Esophagus muscularis mucosa (tissue), 4 donors: Measurements from ENCODE around the gene ABCC3. TPM values are rescaled to one million over a fixed set of nuclear protein-coding genes. Genes with fewer than 3 reads are reported as not detected.

Source experiments
- DNase-seq: peaks from one replicate; pipeline ENCODE4 v3.0.0-alpha.2; 2017; ENCODE audit errors: extremely low spot score
- H3K27ac ChIP-seq, 4 donors: fragments of 200-600 bp; sonication (generic); replicated peaks in 1 of 4; 1 replicate in 3 of 4; 2 replicates in 1 of 4; pipeline ENCODE4 v1.5.1; 2016 to 2019; ENCODE audit warnings: mild to moderate bottlenecking in 1 of 4
- H3K27me3 ChIP-seq, 4 donors: fragments of 200-600 bp; sonication (generic); one replicate each; pipeline versions ENCODE4 v1.5.1 to v1.6.0; 2016 to 2019
- H3K36me3 ChIP-seq, 4 donors: fragments of 200-600 bp; sonication (generic); one replicate each; pipeline ENCODE4 v1.5.1; 2016 to 2019
- H3K4me1 ChIP-seq, 4 donors: fragments of 200-600 bp; sonication (generic); one replicate each; pipeline ENCODE4 v1.5.1; 2016 to 2019
- H3K4me3 ChIP-seq, 4 donors: fragments of 200-600 bp; sonication (generic); 1 replicate in 2 of 4; 2 replicates in 2 of 4; pipeline ENCODE4 v1.5.1; 2016 to 2019; ENCODE audit warnings: mild to moderate bottlenecking in 4 of 4, moderate library complexity in 1 of 4
- H3K9me3 ChIP-seq, 4 donors: fragments of 200-600 bp; sonication (generic); 1 replicate in 3 of 4; 2 replicates in 1 of 4; pipeline ENCODE4 v1.5.1; 2016 to 2019
- EP300 ChIP-seq: sonication (generic); formaldehyde crosslinking; IDR thresholded peaks from one replicate; pipeline ENCODE4 v1.6.1; 2017; ENCODE audit warnings: antibody characterized with exemption
- POLR2A ChIP-seq: fragments of 450-650 bp; IDR thresholded peaks from one replicate; pipeline ENCODE4 v1.6.1; 2017; ENCODE audit warnings: antibody characterized with exemption, moderate library complexity, mild to moderate bottlenecking, low read depth
- POLR2AphosphoS5 ChIP-seq, 2 donors: sonication (generic); formaldehyde crosslinking; IDR thresholded peaks; one replicate each; pipeline ENCODE4 v1.6.1; 2017; ENCODE audit warnings: antibody characterized with exemption in 2 of 2
- WGBS: methylation state at CpG from one replicate; pipeline ENCODE4 v1.1.5; 2018; 5-methylcytosine and 5-hydroxymethylcytosine counted together
- intact Hi-C: fragments of 100-400 bp; cut with DNase I; formaldehyde crosslinking; loops from one replicate; pipeline ENCODE4 v1.15.1; 2023
- total RNA-seq, 4 donors: library from RNA; depleted of rRNA; stranded (reverse); fragments of >200 nt; gene quantifications; one replicate each; pipeline versions ENCODE4 v1.1.0 to v1.2.1, GENCODE V29; 2016
- TF ChIP-seq, protein P1 (sequence below), 3 experiments: fragments of 200-600 bp in 2 of 3; fragments of 450-650 bp in 1 of 3; sonication (generic) in 2 of 3; IDR thresholded peaks; one replicate each; pipeline ENCODE4 v1.5.1; 2017 to 2019; ENCODE audit warnings: antibody characterized with exemption in 3 of 3, mild to moderate bottlenecking in 2 of 3, moderate library complexity in 1 of 3

ABCC3 gene
- total RNA-seq, 4 donors from 2014 or later = 0.50 to 2.9 (median 1.9) TPM

DNA sequence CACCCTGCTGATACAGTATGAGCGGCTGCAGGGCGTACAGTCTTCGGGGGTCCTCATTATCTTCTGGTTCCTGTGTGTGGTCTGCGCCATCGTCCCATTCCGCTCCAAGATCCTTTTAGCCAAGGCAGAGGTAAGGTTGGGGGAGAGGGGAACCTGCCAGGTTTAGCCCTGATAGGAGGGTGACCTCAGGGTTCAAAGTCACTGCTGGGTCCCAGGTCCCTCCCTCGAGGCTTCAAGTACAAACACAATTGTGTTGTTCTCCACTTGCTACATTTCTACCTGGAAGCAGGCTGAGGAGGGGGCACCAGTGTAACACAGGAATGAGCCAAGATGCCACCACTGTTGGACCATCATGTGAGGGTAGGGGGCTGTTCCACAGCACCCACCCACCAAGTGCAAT lies 22.4 kb downstream of the ABCC3 start:
- Histone ChIP-seq H3K9me3 (no peaks in the 10 kb centered on the region), H3K27me3 (no peaks in the 10 kb centered on the region), H3K27ac (no peak overlapping the region), H3K4me3 (no peak overlapping the region), H3K4me1 (peaks cover 29 to 40% (median 35%) of the 10 kb centered on the region in 4 donors), H3K36me3 (no peaks in the 10 kb centered on the region)
- DNase-seq = no peak
- WGBS = 94% methylated on average over 7 of the region's 7 CpGs
- no peak for TF ChIP-seq POLR2AphosphoS5 (IDR thresholded peaks at IDR 0.05)
- TF ChIP-seq POLR2A = no peak
- TF ChIP-seq, protein P1, sequence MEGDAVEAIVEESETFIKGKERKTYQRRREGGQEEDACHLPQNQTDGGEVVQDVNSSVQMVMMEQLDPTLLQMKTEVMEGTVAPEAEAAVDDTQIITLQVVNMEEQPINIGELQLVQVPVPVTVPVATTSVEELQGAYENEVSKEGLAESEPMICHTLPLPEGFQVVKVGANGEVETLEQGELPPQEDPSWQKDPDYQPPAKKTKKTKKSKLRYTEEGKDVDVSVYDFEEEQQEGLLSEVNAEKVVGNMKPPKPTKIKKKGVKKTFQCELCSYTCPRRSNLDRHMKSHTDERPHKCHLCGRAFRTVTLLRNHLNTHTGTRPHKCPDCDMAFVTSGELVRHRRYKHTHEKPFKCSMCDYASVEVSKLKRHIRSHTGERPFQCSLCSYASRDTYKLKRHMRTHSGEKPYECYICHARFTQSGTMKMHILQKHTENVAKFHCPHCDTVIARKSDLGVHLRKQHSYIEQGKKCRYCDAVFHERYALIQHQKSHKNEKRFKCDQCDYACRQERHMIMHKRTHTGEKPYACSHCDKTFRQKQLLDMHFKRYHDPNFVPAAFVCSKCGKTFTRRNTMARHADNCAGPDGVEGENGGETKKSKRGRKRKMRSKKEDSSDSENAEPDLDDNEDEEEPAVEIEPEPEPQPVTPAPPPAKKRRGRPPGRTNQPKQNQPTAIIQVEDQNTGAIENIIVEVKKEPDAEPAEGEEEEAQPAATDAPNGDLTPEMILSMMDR (IDR thresholded peaks at IDR 0.05) = no peak
- no peak for TF ChIP-seq EP300
- intact Hi-C loops = no loop called here

DNA sequence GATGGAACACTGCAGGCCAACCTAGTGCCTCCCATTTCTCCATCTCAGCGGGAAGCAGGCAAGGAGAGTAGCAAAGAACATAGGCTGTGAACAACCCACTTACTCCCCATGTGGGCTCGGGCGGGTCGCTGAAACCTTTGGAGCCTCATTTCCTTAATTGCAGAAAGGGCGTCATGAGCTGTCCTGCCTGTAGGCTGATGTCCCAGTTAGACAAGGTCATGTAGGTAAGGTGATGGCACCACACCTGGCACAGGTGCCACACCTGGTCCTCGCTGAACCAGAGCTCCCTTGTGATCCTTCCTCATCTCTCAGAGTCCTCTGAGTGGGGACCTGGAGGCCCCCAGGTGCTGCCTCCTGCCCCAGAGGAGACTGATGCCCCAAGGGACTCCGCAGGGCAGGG lies 22.9 kb downstream of the ABCC3 start:
- Histone ChIP-seq H3K4me3 (no peak overlapping the region), H3K27ac (no peak overlapping the region), H3K9me3 (no peaks in the 10 kb centered on the region), H3K27me3 (no peaks in the 10 kb centered on the region), H3K4me1 (peaks cover 35 to 44% (median 40%) of the 10 kb centered on the region in 4 donors), H3K36me3 (no peaks in the 10 kb centered on the region)
- 90% methylated on average over 4 of the region's 7 CpGs for WGBS
- TF ChIP-seq POLR2A (no peak), POLR2AphosphoS5 (IDR thresholded peaks at IDR 0.05) (no peak), EP300 (no peak)
- TF ChIP-seq, protein P1 (IDR thresholded peaks at IDR 0.05) = no peak
- intact Hi-C loops = no loop called here
- no peak for DNase-seq

DNA sequence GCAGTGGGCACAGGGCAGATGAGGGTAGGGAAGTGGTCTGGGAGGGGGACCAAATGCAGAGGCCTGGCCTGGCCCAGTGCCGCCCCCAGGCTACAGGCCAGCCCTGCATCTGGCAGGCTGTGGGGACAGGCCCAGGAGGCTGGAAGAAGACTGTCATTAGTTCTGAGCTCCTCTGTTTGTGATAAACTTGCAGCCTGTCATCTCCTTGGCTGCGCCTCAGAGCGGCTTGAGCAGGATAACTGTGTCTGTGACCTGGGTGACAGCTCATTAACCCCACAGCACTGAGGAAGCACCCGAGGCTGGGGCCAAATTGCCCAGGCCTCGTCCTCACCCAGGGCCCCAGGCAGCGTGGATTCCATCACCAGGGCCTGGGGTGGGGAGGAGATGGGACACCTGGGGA lies 23.9 kb downstream of the ABCC3 start:
- no peaks in the 10 kb centered on the region for H3K9me3 ChIP-seq
- WGBS = 100% methylated on average over 1 of the region's 6 CpGs
- DNase-seq = no peak
- intact Hi-C loops = no loop called here
- peaks cover 35 to 44% (median 40%) of the 10 kb centered on the region in 4 donors for H3K4me1 ChIP-seq
- TF ChIP-seq POLR2AphosphoS5 (IDR thresholded peaks at IDR 0.05) = no peak
- no peak for TF ChIP-seq POLR2A
- no peak for TF ChIP-seq EP300
- no peaks in the 10 kb centered on the region for H3K36me3 ChIP-seq
- H3K27ac ChIP-seq = no peak overlapping the region
- no peaks in the 10 kb centered on the region for H3K27me3 ChIP-seq
- H3K4me3 ChIP-seq = no peak overlapping the region

DNA sequence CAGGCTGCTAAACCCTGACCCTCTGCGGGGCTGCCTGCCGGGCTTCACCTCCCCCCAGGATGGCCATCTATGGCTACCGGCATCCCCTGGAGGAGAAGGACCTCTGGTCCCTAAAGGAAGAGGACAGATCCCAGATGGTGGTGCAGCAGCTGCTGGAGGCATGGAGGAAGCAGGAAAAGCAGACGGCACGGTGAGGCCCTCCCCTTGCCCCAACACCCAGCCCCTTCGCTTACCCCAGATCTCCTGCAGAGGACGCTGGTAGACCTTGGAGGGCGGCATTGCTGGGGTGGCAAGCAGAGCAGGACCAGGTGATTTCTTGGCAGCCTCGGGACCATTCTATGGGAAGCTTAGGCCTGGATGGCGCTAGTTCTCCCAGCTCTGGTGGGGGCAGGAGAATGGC lies 24.5 kb downstream of the ABCC3 start:
- Histone ChIP-seq H3K27ac (no peak overlapping the region), H3K27me3 (no peaks in the 10 kb centered on the region), H3K36me3 (no peaks in the 10 kb centered on the region), H3K4me1 (peaks cover 35 to 44% (median 40%) of the 10 kb centered on the region in 4 donors), H3K9me3 (no peaks in the 10 kb centered on the region), H3K4me3 (no peak overlapping the region)
- 79% methylated on average over 9 of the region's 10 CpGs for WGBS
- intact Hi-C loops = no loop called here
- no peak for DNase-seq
- TF ChIP-seq EP300 = no peak
- TF ChIP-seq, protein P1 (IDR thresholded peaks at IDR 0.05) = no peak
- TF ChIP-seq POLR2AphosphoS5 (IDR thresholded peaks at IDR 0.05) = no peak
- no peak for TF ChIP-seq POLR2A

DNA sequence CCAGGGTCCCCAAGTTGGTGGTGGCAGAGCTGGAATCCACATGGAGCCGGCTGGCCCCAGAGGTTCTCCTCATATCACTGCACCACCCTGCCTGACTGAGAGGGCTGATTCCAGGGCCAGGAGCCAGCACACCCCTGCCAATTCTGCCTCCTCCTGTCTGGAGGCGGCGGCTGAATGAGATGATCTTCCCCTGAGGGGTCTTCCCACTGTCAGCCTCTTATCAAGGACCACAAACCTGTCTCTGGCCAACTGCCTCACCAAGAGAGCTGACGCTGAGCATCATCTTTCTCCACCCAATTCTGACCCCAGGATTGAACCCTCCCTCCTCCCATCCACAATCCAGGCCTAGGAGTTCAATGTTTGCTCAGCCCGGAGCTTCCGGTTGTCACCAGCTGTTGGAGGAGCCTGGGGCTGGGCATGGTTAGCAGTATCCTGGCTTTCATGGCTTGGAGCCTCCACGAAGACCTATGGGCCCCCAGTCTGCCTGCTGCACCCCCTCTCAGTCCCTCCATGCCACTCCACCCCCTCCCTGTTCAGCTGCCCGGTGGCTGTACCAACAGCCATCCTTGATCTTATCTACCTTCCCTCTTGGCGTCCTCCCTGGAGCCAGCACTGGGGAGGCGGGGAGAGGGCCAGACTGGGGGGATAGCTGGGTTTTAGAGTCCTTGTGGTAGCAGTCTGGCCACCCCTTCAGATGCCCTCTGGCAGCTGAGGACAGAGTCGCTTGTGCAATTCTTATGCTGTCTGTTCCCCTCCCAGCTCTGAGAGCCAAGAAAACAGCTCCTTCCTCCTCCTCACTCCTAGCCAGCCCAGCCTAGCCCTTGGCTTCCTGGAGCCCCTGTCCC lies 25.6 kb downstream of the ABCC3 start:
- Histone ChIP-seq H3K36me3 (no peaks in the 10 kb centered on the region), H3K9me3 (no peaks in the 10 kb centered on the region), H3K4me3 (no peak overlapping the region), H3K27me3 (no peaks in the 10 kb centered on the region), H3K27ac (peak overlapping the region; percentile 36 to 51 (median 42)), H3K4me1 (peaks cover 35 to 44% (median 40%) of the 10 kb centered on the region in 4 donors)
- no peak for DNase-seq
- 53% methylated on average over 10 of the region's 11 CpGs for WGBS
- TF ChIP-seq POLR2AphosphoS5 (IDR thresholded peaks at IDR 0.05) = no peak
- no peak for TF ChIP-seq EP300
- no peak for TF ChIP-seq POLR2A
- TF ChIP-seq, protein P1 (IDR thresholded peaks at IDR 0.05) = no peak
- intact Hi-C loops = no loop called here
